ENCODE data around the gene TMC1.

Gene TMC1

DNA sequence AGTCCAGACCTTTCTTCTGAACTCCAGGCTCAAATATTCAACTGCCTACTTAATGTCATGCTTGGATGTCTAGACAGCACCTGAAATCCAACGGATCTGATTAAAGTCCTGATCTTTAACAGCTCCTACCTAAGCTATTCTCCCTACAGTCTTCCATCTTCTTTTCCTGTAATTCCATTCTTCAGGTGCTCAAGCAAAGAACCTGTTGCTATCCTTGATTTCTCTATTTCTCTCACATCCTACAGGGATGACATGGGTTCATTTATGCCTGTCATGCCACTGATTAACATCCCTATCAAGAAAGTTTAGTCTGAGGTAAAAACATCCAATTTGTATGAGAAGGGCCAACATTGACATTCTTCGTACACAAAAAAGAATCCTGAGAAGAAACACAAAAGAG, 163.2 kb downstream of the TMC1 start:
- TF ChIP-seq YY1 (IDR thresholded peaks at IDR 0.05; ENCODE audit: low read depth) (no peak), CREB1 (IDR thresholded peaks at IDR 0.05; ENCODE audit: low read depth) (no peak), CEBPB (IDR thresholded peaks at IDR 0.05) (no peak), TEAD4 (IDR thresholded peaks at IDR 0.05) (no peak), ZBTB7A (IDR thresholded peaks at IDR 0.05; ENCODE audit: low read depth) (no peak), RAD21 (IDR thresholded peaks at IDR 0.05; ENCODE audit: low read depth) (no peak), EGR1 (IDR thresholded peaks at IDR 0.05) (no peak), TAF1 (IDR thresholded peaks at IDR 0.05; ENCODE audit: low read depth) (no peak), REST (IDR thresholded peaks at IDR 0.05; ENCODE audit: low read depth) (no peak), FOXM1 (IDR thresholded peaks at IDR 0.05; ENCODE audit: borderline replicate concordance, low read depth) (no peak), TCF12 (IDR thresholded peaks at IDR 0.05; ENCODE audit: low read depth) (no peak)

- no peak for TF ChIP-seq EP300 (IDR thresholded peaks at IDR 0.05; ENCODE audit: borderline replicate concordance)
- TF ChIP-seq MAX (IDR thresholded peaks at IDR 0.05): no peak
- no peak for TF ChIP-seq REST (IDR thresholded peaks at IDR 0.05; ENCODE audit: low read depth)
- no peak for TF ChIP-seq RAD21 (IDR thresholded peaks at IDR 0.05; ENCODE audit: low read depth)
- TF ChIP-seq TEAD4 (IDR thresholded peaks at IDR 0.05): no peak
- no peak for TF ChIP-seq EGR1 (IDR thresholded peaks at IDR 0.05)
- no peak for TF ChIP-seq FOXM1 (IDR thresholded peaks at IDR 0.05; ENCODE audit: borderline replicate concordance, low read depth)
- no peak for TF ChIP-seq TCF12 (IDR thresholded peaks at IDR 0.05; ENCODE audit: low read depth)
- TF ChIP-seq, protein P1, sequence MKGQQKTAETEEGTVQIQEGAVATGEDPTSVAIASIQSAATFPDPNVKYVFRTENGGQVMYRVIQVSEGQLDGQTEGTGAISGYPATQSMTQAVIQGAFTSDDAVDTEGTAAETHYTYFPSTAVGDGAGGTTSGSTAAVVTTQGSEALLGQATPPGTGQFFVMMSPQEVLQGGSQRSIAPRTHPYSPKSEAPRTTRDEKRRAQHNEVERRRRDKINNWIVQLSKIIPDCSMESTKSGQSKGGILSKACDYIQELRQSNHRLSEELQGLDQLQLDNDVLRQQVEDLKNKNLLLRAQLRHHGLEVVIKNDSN (IDR thresholded peaks at IDR 0.05): no peak
- no peak for TF ChIP-seq NFIC (IDR thresholded peaks at IDR 0.05)
- no peak for TF ChIP-seq CEBPB (IDR thresholded peaks at IDR 0.05)
- no peak for TF ChIP-seq CREB1 (IDR thresholded peaks at IDR 0.05; ENCODE audit: low read depth)
- TF ChIP-seq ZBTB7A (IDR thresholded peaks at IDR 0.05; ENCODE audit: low read depth): no peak
- no peak for TF ChIP-seq TAF1 (IDR thresholded peaks at IDR 0.05; ENCODE audit: low read depth)
- TF ChIP-seq YY1 (IDR thresholded peaks at IDR 0.05; ENCODE audit: low read depth): no peak
Observed at GRCh38 chr9:72685911-72686310, 164.5 kb downstream of the TMC1 start.

DNA sequence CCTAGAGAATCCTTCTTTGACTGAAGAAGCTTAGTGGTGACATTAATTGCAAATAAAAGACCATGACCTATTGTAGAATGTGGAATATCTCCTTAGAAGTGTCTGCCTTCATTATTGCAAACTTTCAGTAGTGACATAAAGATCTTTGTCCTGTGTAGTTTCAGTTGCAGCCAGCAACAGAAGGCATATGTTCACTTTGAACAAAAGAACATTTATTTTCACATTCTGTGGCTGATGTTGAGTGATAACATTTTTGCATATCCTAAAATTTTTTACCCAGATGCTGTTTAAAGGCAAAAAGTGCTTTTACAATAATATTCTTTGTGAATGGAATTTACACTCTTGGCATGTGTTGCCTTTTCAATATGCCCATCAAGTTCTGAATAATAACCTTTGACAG, 165.9 kb downstream of the TMC1 start:
- TF ChIP-seq EGR1 (IDR thresholded peaks at IDR 0.05): no peak
- TF ChIP-seq, protein P1 (IDR thresholded peaks at IDR 0.05): no peak
- no peak for TF ChIP-seq FOXM1 (IDR thresholded peaks at IDR 0.05; ENCODE audit: borderline replicate concordance, low read depth)

- TF ChIP-seq YY1 (IDR thresholded peaks at IDR 0.05; ENCODE audit: low read depth): no peak
- no peak for TF ChIP-seq TAF1 (IDR thresholded peaks at IDR 0.05; ENCODE audit: low read depth)
- TF ChIP-seq RAD21 (IDR thresholded peaks at IDR 0.05; ENCODE audit: low read depth): no peak
- no peak for TF ChIP-seq EP300 (IDR thresholded peaks at IDR 0.05; ENCODE audit: borderline replicate concordance)
- no peak for TF ChIP-seq CREB1 (IDR thresholded peaks at IDR 0.05; ENCODE audit: low read depth)
- TF ChIP-seq EGR1 (IDR thresholded peaks at IDR 0.05): no peak
- no peak for TF ChIP-seq CEBPB (IDR thresholded peaks at IDR 0.05)
- TF ChIP-seq ZBTB7A (IDR thresholded peaks at IDR 0.05; ENCODE audit: low read depth): no peak
- TF ChIP-seq, protein P1 (IDR thresholded peaks at IDR 0.05): no peak
- no peak for TF ChIP-seq TCF12 (IDR thresholded peaks at IDR 0.05; ENCODE audit: low read depth)
- TF ChIP-seq TEAD4 (IDR thresholded peaks at IDR 0.05): no peak
- no peak for TF ChIP-seq MAX (IDR thresholded peaks at IDR 0.05)
- TF ChIP-seq REST (IDR thresholded peaks at IDR 0.05; ENCODE audit: low read depth): no peak
- no peak for TF ChIP-seq FOXM1 (IDR thresholded peaks at IDR 0.05; ENCODE audit: borderline replicate concordance, low read depth)
- no peak for TF ChIP-seq NFIC (IDR thresholded peaks at IDR 0.05)
Observed at GRCh38 chr9:72691671-72692070, 170.3 kb downstream of the TMC1 start.

Data from Ishikawa (cell line).